ENCODE results near the gene CCDC33.

Gene CCDC33

DNA sequence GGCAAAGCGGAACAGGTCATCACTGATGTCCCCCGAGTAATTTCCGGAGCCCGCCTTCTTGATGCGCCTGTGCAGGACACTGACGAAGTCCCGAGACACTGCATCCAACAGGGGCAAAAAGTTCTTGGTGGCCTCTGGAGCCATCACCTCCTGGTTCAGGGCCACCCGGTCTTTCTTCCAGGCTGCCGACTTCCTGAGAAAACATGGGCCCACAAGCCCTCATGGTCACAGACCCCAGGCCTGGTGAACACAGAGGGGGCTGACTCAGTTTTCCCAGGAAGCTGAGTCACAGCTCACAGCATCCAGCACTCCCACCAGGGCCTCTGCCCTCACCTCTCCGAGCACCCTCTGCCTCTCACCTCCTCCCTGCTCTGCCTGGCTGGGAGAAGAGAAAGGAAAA lies 108.9 kb downstream of the CCDC33 start:
- TF ChIP-seq NFIC (IDR thresholded peaks at IDR 0.05) (no peak), TEAD4 (IDR thresholded peaks at IDR 0.05) (no peak), ZBTB7A (IDR thresholded peaks at IDR 0.05; ENCODE audit: low read depth) (no peak), CEBPB (IDR thresholded peaks at IDR 0.05) (no peak)
- TF ChIP-seq, protein P1, sequence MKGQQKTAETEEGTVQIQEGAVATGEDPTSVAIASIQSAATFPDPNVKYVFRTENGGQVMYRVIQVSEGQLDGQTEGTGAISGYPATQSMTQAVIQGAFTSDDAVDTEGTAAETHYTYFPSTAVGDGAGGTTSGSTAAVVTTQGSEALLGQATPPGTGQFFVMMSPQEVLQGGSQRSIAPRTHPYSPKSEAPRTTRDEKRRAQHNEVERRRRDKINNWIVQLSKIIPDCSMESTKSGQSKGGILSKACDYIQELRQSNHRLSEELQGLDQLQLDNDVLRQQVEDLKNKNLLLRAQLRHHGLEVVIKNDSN (IDR thresholded peaks at IDR 0.05) = no peak
- TF ChIP-seq, protein P2, sequence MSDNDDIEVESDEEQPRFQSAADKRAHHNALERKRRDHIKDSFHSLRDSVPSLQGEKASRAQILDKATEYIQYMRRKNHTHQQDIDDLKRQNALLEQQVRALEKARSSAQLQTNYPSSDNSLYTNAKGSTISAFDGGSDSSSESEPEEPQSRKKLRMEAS (IDR thresholded peaks at IDR 0.05) = no peak

DNA sequence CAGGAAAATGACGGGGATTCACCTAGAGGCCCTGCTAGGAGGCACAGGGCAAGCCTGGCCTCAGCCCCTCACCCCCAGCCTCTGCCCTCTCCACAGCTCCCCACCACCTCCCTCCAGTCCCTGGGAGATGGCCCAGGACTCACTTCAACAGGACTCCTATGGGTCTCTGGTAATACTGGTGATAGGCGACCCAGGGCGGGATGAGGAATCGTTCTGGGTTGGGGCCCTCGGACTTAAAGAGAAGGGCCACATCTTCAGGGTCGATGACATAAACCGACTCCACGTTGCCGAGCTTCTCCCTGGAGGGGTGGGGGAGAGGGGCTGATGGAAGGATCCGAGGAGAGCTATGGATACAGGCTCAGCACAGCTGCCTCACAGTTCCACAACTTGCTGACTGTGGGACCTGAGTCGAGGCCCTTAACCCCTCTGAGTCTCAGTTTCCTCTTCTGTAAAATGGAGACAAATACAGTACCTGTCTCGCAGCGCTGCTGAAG lies 111.7 kb downstream of the CCDC33 start:
- no peak for TF ChIP-seq TAF1 (IDR thresholded peaks at IDR 0.05; ENCODE audit: low read depth)
- TF ChIP-seq RAD21 (IDR thresholded peaks at IDR 0.05; ENCODE audit: low read depth) = no peak
- no peak for TF ChIP-seq CREB1 (IDR thresholded peaks at IDR 0.05; ENCODE audit: low read depth)
- no peak for TF ChIP-seq EP300 (IDR thresholded peaks at IDR 0.05; ENCODE audit: borderline replicate concordance)
- TF ChIP-seq TCF12 (IDR thresholded peaks at IDR 0.05; ENCODE audit: low read depth) = no peak

DNA sequence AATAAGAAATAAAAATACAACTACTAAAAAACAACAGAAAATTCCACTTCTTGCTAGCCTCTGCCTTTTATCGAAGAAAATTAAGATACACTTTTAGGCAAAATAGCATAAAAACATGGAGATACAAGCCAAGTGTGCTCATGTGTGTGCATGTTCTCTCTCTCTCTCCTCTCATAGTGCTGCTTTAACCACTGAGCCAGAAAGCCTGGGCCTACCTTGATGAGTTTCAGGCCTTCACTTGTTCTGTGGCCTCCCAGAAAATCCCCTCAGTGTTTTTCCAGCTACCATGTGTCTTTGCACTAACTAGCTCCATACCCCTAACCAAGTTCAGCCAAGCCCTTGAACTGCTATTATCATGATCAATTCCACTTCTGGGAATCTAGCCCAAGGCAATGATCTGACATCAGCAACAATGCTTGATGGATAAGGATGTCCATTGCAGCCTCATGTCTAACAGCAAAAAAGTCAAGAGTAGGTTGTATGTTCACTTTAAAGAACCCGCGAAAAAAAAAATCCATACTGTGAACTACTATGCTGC lies 113.2 kb downstream of the CCDC33 start:
- TF ChIP-seq YY1 (IDR thresholded peaks at IDR 0.05; ENCODE audit: low read depth) (no peak), TAF1 (IDR thresholded peaks at IDR 0.05; ENCODE audit: low read depth) (no peak), FOXM1 (IDR thresholded peaks at IDR 0.05; ENCODE audit: borderline replicate concordance, low read depth) (no peak), ZBTB7A (IDR thresholded peaks at IDR 0.05; ENCODE audit: low read depth) (no peak), RAD21 (IDR thresholded peaks at IDR 0.05; ENCODE audit: low read depth) (no peak)

DNA sequence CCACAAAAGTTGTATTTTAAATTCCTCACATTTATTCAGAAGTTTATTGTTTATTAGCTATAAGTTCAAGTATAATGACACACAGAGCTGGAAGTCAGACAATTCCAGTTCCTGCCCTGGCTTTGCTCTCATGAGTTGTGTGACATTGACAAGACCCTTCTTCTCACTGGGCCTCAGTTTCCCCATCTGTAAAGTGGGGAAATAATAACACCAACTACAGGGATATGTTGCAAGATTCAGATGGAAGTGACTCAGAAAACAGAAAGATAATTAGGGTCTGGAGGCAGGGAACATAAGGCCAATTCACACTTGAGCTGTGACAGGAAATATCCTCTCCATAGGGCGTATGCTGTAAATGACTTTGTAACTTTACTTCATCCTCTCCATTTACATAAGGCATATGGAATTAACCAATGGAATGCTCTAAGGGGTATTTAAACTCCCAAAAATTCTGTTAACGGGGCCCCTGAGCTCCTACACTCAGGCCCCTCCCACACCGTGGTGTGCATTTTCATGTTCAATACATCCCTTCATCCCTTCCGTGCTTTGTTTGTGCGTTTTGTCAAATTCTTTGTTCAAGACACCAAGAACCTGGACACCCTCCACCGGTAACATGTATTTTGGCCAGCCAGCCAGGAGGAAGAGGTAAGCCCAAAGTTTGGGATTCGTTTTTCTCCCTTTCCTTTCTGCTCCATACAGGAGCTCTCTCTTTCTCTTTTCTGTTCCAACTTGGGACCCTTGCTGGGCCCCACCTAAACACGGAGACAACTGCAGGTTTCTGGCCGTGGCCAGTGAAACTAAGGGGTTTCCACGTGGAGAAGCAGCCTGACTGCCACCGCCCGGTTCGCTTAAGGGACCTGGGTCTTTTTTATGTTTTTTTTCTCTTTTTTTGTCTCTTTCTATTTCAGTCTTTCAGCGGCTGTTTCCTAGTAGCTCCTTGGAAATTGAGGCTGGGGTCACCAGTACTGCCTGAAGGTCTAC lies 114.5 kb downstream of the CCDC33 start:
- TF ChIP-seq CEBPB (IDR thresholded peaks at IDR 0.05) (no peak), TCF12 (IDR thresholded peaks at IDR 0.05; ENCODE audit: low read depth) (no peak), FOXM1 (IDR thresholded peaks at IDR 0.05; ENCODE audit: borderline replicate concordance, low read depth) (no peak), YY1 (IDR thresholded peaks at IDR 0.05; ENCODE audit: low read depth) (no peak), CREB1 (IDR thresholded peaks at IDR 0.05; ENCODE audit: low read depth) (no peak), EP300 (IDR thresholded peaks at IDR 0.05; ENCODE audit: borderline replicate concordance) (no peak), NFIC (IDR thresholded peaks at IDR 0.05) (no peak), TEAD4 (IDR thresholded peaks at IDR 0.05) (no peak), TAF1 (IDR thresholded peaks at IDR 0.05; ENCODE audit: low read depth) (no peak), ZBTB7A (IDR thresholded peaks at IDR 0.05; ENCODE audit: low read depth) (no peak), EGR1 (IDR thresholded peaks at IDR 0.05) (no peak), RAD21 (IDR thresholded peaks at IDR 0.05; ENCODE audit: low read depth) (no peak)
- TF ChIP-seq, protein P3, sequence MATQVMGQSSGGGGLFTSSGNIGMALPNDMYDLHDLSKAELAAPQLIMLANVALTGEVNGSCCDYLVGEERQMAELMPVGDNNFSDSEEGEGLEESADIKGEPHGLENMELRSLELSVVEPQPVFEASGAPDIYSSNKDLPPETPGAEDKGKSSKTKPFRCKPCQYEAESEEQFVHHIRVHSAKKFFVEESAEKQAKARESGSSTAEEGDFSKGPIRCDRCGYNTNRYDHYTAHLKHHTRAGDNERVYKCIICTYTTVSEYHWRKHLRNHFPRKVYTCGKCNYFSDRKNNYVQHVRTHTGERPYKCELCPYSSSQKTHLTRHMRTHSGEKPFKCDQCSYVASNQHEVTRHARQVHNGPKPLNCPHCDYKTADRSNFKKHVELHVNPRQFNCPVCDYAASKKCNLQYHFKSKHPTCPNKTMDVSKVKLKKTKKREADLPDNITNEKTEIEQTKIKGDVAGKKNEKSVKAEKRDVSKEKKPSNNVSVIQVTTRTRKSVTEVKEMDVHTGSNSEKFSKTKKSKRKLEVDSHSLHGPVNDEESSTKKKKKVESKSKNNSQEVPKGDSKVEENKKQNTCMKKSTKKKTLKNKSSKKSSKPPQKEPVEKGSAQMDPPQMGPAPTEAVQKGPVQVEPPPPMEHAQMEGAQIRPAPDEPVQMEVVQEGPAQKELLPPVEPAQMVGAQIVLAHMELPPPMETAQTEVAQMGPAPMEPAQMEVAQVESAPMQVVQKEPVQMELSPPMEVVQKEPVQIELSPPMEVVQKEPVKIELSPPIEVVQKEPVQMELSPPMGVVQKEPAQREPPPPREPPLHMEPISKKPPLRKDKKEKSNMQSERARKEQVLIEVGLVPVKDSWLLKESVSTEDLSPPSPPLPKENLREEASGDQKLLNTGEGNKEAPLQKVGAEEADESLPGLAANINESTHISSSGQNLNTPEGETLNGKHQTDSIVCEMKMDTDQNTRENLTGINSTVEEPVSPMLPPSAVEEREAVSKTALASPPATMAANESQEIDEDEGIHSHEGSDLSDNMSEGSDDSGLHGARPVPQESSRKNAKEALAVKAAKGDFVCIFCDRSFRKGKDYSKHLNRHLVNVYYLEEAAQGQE (IDR thresholded peaks at IDR 0.05; ENCODE audit: low read depth) = no peak
- TF ChIP-seq, protein P1 (IDR thresholded peaks at IDR 0.05) = no peak
- TF ChIP-seq, protein P2 (IDR thresholded peaks at IDR 0.05) = no peak

DNA sequence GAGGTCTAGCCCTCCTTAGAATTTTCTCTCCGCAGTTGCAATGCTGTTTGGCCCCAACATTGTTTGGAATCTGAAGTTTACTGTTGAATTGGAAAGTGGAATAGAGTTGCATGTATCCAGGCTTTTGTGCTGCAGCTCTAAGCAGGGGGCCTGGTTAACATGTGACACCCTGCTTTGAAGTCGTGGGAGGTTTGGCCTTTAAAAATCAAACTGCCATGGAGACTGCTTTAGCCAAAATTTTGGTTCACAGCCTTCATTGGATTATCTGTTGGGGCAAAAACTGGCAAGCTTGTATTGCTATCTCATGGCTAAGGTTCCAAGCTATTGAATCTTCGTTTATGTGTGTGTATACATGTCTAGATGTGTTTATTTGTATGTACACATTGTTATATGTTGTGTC lies 115.5 kb downstream of the CCDC33 start:
- TF ChIP-seq RAD21 (IDR thresholded peaks at IDR 0.05; ENCODE audit: low read depth) (no peak), TCF12 (IDR thresholded peaks at IDR 0.05; ENCODE audit: low read depth) (no peak), EGR1 (IDR thresholded peaks at IDR 0.05) (no peak), YY1 (IDR thresholded peaks at IDR 0.05; ENCODE audit: low read depth) (no peak), NFIC (IDR thresholded peaks at IDR 0.05) (no peak), CEBPB (IDR thresholded peaks at IDR 0.05) (no peak), TAF1 (IDR thresholded peaks at IDR 0.05; ENCODE audit: low read depth) (no peak), EP300 (IDR thresholded peaks at IDR 0.05; ENCODE audit: borderline replicate concordance) (no peak), CREB1 (IDR thresholded peaks at IDR 0.05; ENCODE audit: low read depth) (no peak)

DNA sequence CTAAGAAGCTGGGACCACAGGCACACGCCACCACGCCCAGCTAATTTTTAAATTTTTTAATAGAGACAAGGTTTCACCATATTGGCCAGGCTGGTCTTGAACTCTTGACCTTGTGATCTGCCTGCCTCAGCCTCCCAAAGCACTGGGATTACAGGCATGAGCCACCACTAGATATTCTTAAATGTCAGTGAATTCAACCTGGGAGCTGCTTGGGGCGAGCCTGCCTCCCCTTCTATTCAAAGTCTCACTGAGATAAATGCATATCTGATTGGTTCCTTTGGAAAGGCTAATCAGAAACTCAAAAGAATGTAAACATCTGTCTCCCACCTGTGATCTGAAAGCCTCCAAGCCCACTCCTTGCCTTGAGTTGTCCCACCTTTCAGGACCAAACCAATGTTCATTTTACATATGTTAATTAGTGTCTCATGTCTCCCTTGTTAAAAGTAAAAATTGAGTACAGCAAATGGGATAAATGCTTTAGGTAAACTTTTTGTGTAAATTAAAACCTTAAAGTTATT lies 116.3 kb downstream of the CCDC33 start:
- no peak for TF ChIP-seq CREB1 (IDR thresholded peaks at IDR 0.05; ENCODE audit: low read depth)
- no peak for TF ChIP-seq FOXM1 (IDR thresholded peaks at IDR 0.05; ENCODE audit: borderline replicate concordance, low read depth)
- no peak for TF ChIP-seq RAD21 (IDR thresholded peaks at IDR 0.05; ENCODE audit: low read depth)
- TF ChIP-seq EP300 (IDR thresholded peaks at IDR 0.05; ENCODE audit: borderline replicate concordance) = no peak
- TF ChIP-seq TAF1 (IDR thresholded peaks at IDR 0.05; ENCODE audit: low read depth) = no peak
- TF ChIP-seq TCF12 (IDR thresholded peaks at IDR 0.05; ENCODE audit: low read depth) = no peak

DNA sequence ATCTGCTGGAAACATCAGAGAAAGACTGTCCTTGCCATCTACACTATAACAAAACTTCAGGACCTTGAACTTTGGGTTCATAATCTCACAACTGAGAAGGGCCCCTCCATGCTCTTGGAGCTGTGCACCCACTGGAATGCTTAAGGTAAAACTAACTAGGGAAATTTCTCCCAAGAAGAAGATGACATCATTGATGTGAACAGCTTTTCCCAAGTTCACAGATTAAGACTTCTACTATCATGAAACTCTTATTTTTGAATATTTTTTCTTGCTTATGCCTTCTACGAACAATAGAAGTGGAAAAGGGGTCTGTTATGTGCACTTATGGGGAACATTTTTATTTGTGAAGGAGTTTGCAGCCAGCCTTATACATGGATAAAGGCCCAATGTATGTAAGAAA lies 126.4 kb downstream of the CCDC33 start:
- TF ChIP-seq EP300 (IDR thresholded peaks at IDR 0.05; ENCODE audit: borderline replicate concordance) (no peak), CREB1 (IDR thresholded peaks at IDR 0.05; ENCODE audit: low read depth) (no peak), CEBPB (IDR thresholded peaks at IDR 0.05) (no peak)
- TF ChIP-seq, protein P2 (IDR thresholded peaks at IDR 0.05) = no peak
- TF ChIP-seq, protein P1 (IDR thresholded peaks at IDR 0.05) = no peak
